A673 (cell line): Measurements from ENCODE around the gene CCNL1.

ENCODE experiments used
- EZH2 ChIP-seq: fragments of 200-600 bp; sonication (generic); IDR thresholded peaks from 2 replicates; pipeline ENCODE4 v1.6.1; 2017; ENCODE audit warnings: borderline replicate concordance, low read depth, mild to moderate bottlenecking, mixed read lengths, antibody characterized with exemption, low read length; ENCODE audit not compliant: poor library complexity, severe bottlenecking
- TF ChIP-seq, protein P1 (sequence below): fragments of 300-800, 200-600 bp; sonication (generic); conservative IDR thresholded peaks from 2 replicates; pipeline ENCODE4 v1.5.1; 2017; ENCODE audit warnings: low read depth, mild to moderate bottlenecking, antibody characterized with exemption, low read length, moderate library complexity, mixed read lengths

DNA sequence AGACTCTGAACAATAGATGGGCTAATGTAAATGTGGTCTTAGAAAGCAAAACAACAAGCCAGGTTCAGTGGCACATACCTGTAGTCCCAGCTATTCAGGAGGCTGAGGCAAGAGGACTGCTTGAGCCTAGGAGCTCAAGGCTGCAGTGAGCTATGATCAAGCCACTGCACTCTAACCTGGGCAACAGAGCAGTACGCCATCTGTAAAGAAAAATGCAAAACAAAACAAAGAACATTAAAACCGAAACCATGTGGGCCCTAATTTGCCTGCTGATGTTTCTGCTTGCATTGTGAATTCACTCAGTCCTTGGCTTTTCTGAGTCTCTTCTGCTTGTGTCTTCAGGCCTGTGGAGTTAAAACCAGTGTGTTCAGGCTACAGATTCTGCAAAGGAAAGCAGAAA lies 56.7 kb downstream of the CCNL1 start:
- TF ChIP-seq, protein P1, sequence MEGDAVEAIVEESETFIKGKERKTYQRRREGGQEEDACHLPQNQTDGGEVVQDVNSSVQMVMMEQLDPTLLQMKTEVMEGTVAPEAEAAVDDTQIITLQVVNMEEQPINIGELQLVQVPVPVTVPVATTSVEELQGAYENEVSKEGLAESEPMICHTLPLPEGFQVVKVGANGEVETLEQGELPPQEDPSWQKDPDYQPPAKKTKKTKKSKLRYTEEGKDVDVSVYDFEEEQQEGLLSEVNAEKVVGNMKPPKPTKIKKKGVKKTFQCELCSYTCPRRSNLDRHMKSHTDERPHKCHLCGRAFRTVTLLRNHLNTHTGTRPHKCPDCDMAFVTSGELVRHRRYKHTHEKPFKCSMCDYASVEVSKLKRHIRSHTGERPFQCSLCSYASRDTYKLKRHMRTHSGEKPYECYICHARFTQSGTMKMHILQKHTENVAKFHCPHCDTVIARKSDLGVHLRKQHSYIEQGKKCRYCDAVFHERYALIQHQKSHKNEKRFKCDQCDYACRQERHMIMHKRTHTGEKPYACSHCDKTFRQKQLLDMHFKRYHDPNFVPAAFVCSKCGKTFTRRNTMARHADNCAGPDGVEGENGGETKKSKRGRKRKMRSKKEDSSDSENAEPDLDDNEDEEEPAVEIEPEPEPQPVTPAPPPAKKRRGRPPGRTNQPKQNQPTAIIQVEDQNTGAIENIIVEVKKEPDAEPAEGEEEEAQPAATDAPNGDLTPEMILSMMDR: no peak
- TF ChIP-seq EZH2: no peak
